Peyer's patch (tissue), 4 donors: ENCODE measurements around the gene IMMP2L.

Experiments used
- POLR2A ChIP-seq, 2 donors: fragments of 450-650 bp; IDR thresholded peaks; one replicate each; pipeline ENCODE4 v1.5.1; 2017; ENCODE audit warnings: antibody characterized with exemption in 2 of 2, mild to moderate bottlenecking in 2 of 2, moderate library complexity in 2 of 2
- TF ChIP-seq, protein P1 (sequence below), 6 experiments: fragments of 450-650 bp in 4 of 6; fragments of 200-600 bp in 2 of 6; sonication (generic) in 1 of 6; IDR thresholded peaks; one replicate each; pipeline ENCODE4 v1.5.1; 2017 to 2019; ENCODE audit warnings: antibody characterized with exemption in 6 of 6, mild to moderate bottlenecking in 3 of 6, moderate library complexity in 1 of 6

DNA sequence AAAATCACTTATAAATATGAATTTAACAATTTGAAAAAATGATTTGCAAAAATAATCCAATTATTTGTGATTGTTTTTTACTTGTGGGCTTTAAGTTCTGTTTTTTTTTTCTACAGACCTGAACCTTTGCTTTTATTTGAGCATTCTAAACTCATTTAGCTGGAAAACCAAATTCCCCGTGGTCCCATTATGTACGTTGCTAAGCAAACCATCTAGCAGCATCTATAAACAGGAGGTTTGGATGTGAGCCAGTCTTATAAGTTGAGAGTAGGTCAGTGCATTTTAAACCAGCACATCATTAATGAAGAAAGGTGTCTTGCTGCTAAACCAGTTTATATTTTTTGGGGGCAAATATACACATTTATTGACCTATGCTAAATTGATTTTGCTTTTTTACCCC is 394.1 kb downstream of the IMMP2L start:
- TF ChIP-seq, protein P1, sequence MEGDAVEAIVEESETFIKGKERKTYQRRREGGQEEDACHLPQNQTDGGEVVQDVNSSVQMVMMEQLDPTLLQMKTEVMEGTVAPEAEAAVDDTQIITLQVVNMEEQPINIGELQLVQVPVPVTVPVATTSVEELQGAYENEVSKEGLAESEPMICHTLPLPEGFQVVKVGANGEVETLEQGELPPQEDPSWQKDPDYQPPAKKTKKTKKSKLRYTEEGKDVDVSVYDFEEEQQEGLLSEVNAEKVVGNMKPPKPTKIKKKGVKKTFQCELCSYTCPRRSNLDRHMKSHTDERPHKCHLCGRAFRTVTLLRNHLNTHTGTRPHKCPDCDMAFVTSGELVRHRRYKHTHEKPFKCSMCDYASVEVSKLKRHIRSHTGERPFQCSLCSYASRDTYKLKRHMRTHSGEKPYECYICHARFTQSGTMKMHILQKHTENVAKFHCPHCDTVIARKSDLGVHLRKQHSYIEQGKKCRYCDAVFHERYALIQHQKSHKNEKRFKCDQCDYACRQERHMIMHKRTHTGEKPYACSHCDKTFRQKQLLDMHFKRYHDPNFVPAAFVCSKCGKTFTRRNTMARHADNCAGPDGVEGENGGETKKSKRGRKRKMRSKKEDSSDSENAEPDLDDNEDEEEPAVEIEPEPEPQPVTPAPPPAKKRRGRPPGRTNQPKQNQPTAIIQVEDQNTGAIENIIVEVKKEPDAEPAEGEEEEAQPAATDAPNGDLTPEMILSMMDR (IDR thresholded peaks at IDR 0.05) = no peak
- no peak for TF ChIP-seq POLR2A (IDR thresholded peaks at IDR 0.05)
